AG04450 (cell line): ENCODE data around the gene KRT37. TPM values are rescaled to one million over a fixed set of nuclear protein-coding genes. Genes with fewer than 3 reads are reported as not detected.
A peak's percentile ranks its signal among the peaks of the same experiment; 100 is the strongest.

ENCODE experiments used
- CTCF ChIA-PET: fragments of 300-600, 350-600 bp; formaldehyde crosslinking; extraction: SDS; loops from one replicate; lab custom pipeline; 2022; ENCODE audit warnings: antibody characterized with exemption, inconsistent platforms; lab: Charles Lee
- POLR2A ChIA-PET: fragments of 350-600 bp; formaldehyde crosslinking; extraction: SDS; loops from one replicate; lab custom pipeline; 2021; ENCODE audit warnings: antibody characterized with exemption, inconsistent platforms; lab: Yijun Ruan, JAX
- DNase-seq: peaks from one replicate; pipeline ENCODE4 v3.0.0-alpha.2; 2011; ENCODE audit warnings: low read depth, low spot score
- H3K27ac ChIP-seq: one replicate; pipeline ENCODE4 v1.5.1; 2012; ENCODE audit warnings: low read depth, low read length, control low read depth
- H3K27me3 ChIP-seq: one replicate; pipeline ENCODE4 v1.6.0; 2012; ENCODE audit warnings: low read length; ENCODE audit not compliant: control insufficient read depth, insufficient read depth
- H3K4me3 ChIP-seq: 2 replicates; pipeline ENCODE4 v1.5.1; 2011; ENCODE audit warnings: mild to moderate bottlenecking, low read depth, low read length, control low read depth
- H3K9me3 ChIP-seq: 2 replicates; pipeline ENCODE4 v1.5.1; 2012; ENCODE audit warnings: low read length; ENCODE audit not compliant: control insufficient read depth, insufficient read depth
- CTCF ChIP-seq: IDR thresholded peaks from 2 replicates; pipeline ENCODE4 v1.5.1; 2011; ENCODE audit warnings: low read depth, low read length, control low read depth, inconsistent platforms
- polyA plus RNA-seq: library from polyadenylated mRNA; depleted of rRNA; stranded (reverse); fragments of >200 nt; gene quantifications from 2 replicates; pipeline ENCODE4 v1.2.3, GENCODE V29; 2011

The KRT37 gene
- polyA plus RNA-seq, 1 experiment = not detected

- H3K27me3 ChIP-seq = peaks cover 5% of the 10 kb centered on the region
- TF ChIP-seq CTCF = no peak
- ChIA-PET POLR2A (no interaction called here), CTCF (interaction anchor here (1.4 kb wide), 1 partner anchor 127 kb away, joined by 5 read pairs; no protein-coding TSS in a partner anchor)
- H3K4me3 ChIP-seq = no peak overlapping the region
- no peak for DNase-seq
- no peak overlapping the region for H3K27ac ChIP-seq
- H3K9me3 ChIP-seq = peaks cover 6% of the 10 kb centered on the region; the same call in 1 of the 2 replicates
These were observed 2.8 kb downstream of the KRT37 start for GRCh38 chr17:41421617-41422016.

- TF ChIP-seq CTCF = no peak
- Histone ChIP-seq H3K9me3 (peaks cover 6% of the 10 kb centered on the region; the same call in 1 of the 2 replicates), H3K27ac (no peak overlapping the region), H3K4me3 (no peak overlapping the region), H3K27me3 (peaks cover 5% of the 10 kb centered on the region)
- DNase-seq = no peak
- ChIA-PET CTCF (interaction anchor here (1.4 kb wide), 1 partner anchor 127 kb away, joined by 5 read pairs; no protein-coding TSS in a partner anchor), POLR2A (no interaction called here)
These were observed 3.3 kb downstream of the KRT37 start for GRCh38 chr17:41421116-41421515.

- H3K27me3 ChIP-seq = peaks cover 5% of the 10 kb centered on the region
These were observed 4.3 kb downstream of the KRT37 start for GRCh38 chr17:41420134-41420533.

GRCh38 chr17:41419716-41420115, 4.7 kb downstream of the KRT37 start:
- peaks cover 6% of the 10 kb centered on the region; the same call in 1 of the 2 replicates for H3K9me3 ChIP-seq
- no peak for TF ChIP-seq CTCF
- CTCF ChIA-PET = no interaction called here
- POLR2A ChIA-PET = no interaction called here
- H3K27me3 ChIP-seq = peaks cover 5% of the 10 kb centered on the region
- no peak for DNase-seq
- no peak overlapping the region for H3K27ac ChIP-seq
- H3K4me3 ChIP-seq = no peak overlapping the region

More at GRCh38 chr17:41420134-41420533, 4.3 kb downstream of the KRT37 start:
- peaks cover 6% of the 10 kb centered on the region; the same call in 1 of the 2 replicates for H3K9me3 ChIP-seq
- ChIA-PET POLR2A (no interaction called here), CTCF (interaction anchor here (1.4 kb wide), 1 partner anchor 128 kb away, joined by 5 read pairs; no protein-coding TSS in a partner anchor)
- DNase-seq = no peak
- H3K27ac ChIP-seq = no peak overlapping the region
- no peak overlapping the region for H3K4me3 ChIP-seq
- TF ChIP-seq CTCF = no peak

- peaks cover 2% of the 10 kb centered on the region for H3K27me3 ChIP-seq
- no peak for TF ChIP-seq CTCF
- H3K4me3 ChIP-seq = no peak overlapping the region
- DNase-seq = no peak
- H3K27ac ChIP-seq = peak overlapping the region; percentile 0
- ChIA-PET POLR2A (no interaction called here), CTCF (interaction anchor here (0.6 to 1.2 kb wide), 5 partner anchors 10 to 131 kb away, joined by 3 to 7 read pairs (median 3); no protein-coding TSS in a partner anchor)
- H3K9me3 ChIP-seq = no peaks in the 10 kb centered on the region
These were observed 6.1 kb downstream of the KRT37 start for GRCh38 chr17:41418116-41418860.
